H1 (cell line): ENCODE measurements around the gene NRAS. TPM values are rescaled to one million over a fixed set of nuclear protein-coding genes. Genes with fewer than 3 reads are reported as not detected.

Experiments used
- CTCF ChIA-PET: fragments of 300-600 bp; sonication (Branson Sonifier 250); formaldehyde crosslinking; loops from one replicate; lab custom pipeline; 2021; ENCODE audit not compliant: partially characterized antibody; lab: Charles Lee
- POLR2A ChIA-PET: fragments of 300-600 bp; sonication (Branson Sonifier 250); formaldehyde crosslinking; loops from one replicate; lab custom pipeline; 2021; ENCODE audit warnings: inconsistent platforms; ENCODE audit not compliant: partially characterized antibody; lab: Charles Lee
- DNase-seq, 2 experiments: peaks; one replicate each; pipeline versions ENCODE4 v3.0.0 to v3.0.0-alpha.2; 2010 to 2022; ENCODE audit warnings: low spot score in 2 of 2, low read depth in 1 of 2, mixed read lengths in 1 of 2
- FAIRE-seq: peaks from 2 replicates; lab custom pipeline; 2011; peaks lifted over from hg19 to GRCh38; lab: Jason Lieb, UNC
- H2AFZ ChIP-seq: 2 replicates; pipeline ENCODE4 v1.8.1; 2012; ENCODE audit warnings: low read length, inconsistent platforms
- H2AK5ac ChIP-seq: 2 replicates; pipeline ENCODE4 v1.6.1; 2013; ENCODE audit warnings: low read depth, low read length
- H2BK120ac ChIP-seq: replicated peaks from 2 replicates; pipeline ENCODE3; 2013; ENCODE audit warnings: low read depth, low read length, inconsistent platforms
- H2BK12ac ChIP-seq: 2 replicates; pipeline ENCODE4 v1.6.1; 2013; ENCODE audit warnings: low read depth, low read length
- H2BK15ac ChIP-seq: 2 replicates; pipeline ENCODE4 v1.6.1; 2013; ENCODE audit warnings: low read length
- H2BK20ac ChIP-seq: 2 replicates; pipeline ENCODE4 v1.6.1; 2013; ENCODE audit warnings: low read length
- H2BK5ac ChIP-seq: 2 replicates; pipeline ENCODE4 v1.6.1; 2013; ENCODE audit warnings: low read depth, low read length
- H3K14ac ChIP-seq: 2 replicates; pipeline ENCODE4 v1.6.1; 2013; ENCODE audit warnings: inconsistent platforms; ENCODE audit not compliant: insufficient read length
- H3K18ac ChIP-seq: 2 replicates; pipeline ENCODE4 v1.6.1; 2013; ENCODE audit warnings: low read length; ENCODE audit errors: extremely low read depth
- H3K23ac ChIP-seq: 2 replicates; pipeline ENCODE4 v1.6.1; 2013; ENCODE audit warnings: inconsistent platforms; ENCODE audit not compliant: insufficient read length
- H3K23me2 ChIP-seq: 2 replicates; pipeline ENCODE4 v1.6.1; 2013; ENCODE audit warnings: low read depth, low read length
- H3K27ac ChIP-seq: 2 replicates; pipeline ENCODE4 v1.6.1; 2011; ENCODE audit warnings: low read depth, low read length, inconsistent platforms
- H3K27me3 ChIP-seq, 4 experiments: replicated peaks in 1 of 4; 1 replicate in 1 of 4; 2 replicates in 3 of 4; pipeline versions ENCODE4 v1.6.1 to v1.8.1; 2011 to 2013; ENCODE audit warnings: low read length in 3 of 4, mild to moderate bottlenecking in 3 of 4, inconsistent platforms in 2 of 4, mixed read lengths in 2 of 4, moderate library complexity in 1 of 4; ENCODE audit not compliant: control insufficient read depth in 3 of 4, insufficient read depth in 3 of 4; ENCODE audit errors: extremely low read depth in 1 of 4
- H3K36me3 ChIP-seq, 4 experiments: 2 replicates each; pipeline versions ENCODE4 v1.6.1 to v1.8.1; 2011 to 2013; ENCODE audit warnings: mild to moderate bottlenecking in 4 of 4, low read length in 3 of 4, moderate library complexity in 2 of 4, control low read depth in 1 of 4, inconsistent platforms in 1 of 4; ENCODE audit not compliant: insufficient read depth in 4 of 4, control insufficient read depth in 2 of 4
- H3K4ac ChIP-seq: replicated peaks from 2 replicates; pipeline ENCODE3; 2013; ENCODE audit warnings: low read length, low read depth, mixed read lengths, inconsistent platforms; ENCODE audit not compliant: insufficient read length
- H3K4me1 ChIP-seq, 4 experiments: replicated peaks in 1 of 4; 1 replicate in 1 of 4; 2 replicates in 3 of 4; pipeline versions ENCODE4 v1.6.1 to v1.8.1; 2011 to 2013; ENCODE audit warnings: low read length in 3 of 4, inconsistent platforms in 2 of 4, mixed read lengths in 1 of 4; ENCODE audit not compliant: insufficient read depth in 4 of 4, control insufficient read depth in 3 of 4
- H3K4me2 ChIP-seq, 2 experiments: 2 replicates each; pipeline versions ENCODE4 v1.6.1 to v1.8.1; 2011 to 2013; ENCODE audit warnings: low read depth in 2 of 2, low read length in 2 of 2, control low read depth in 1 of 2, inconsistent platforms in 1 of 2, mild to moderate bottlenecking in 1 of 2; ENCODE audit not compliant: insufficient read depth in 1 of 2
- H3K4me3 ChIP-seq, 4 experiments: fragments of 200-600, 300-600 bp in 1 of 4; sonication (generic), shearing (Covaris generic), sonication (Bioruptor Twin) in 1 of 4; 2 replicates each; pipeline versions ENCODE4 v1.5.1 to v1.8.1; 2011 to 2016; ENCODE audit warnings: low read length in 4 of 4, low read depth in 3 of 4, control low read depth in 2 of 4, inconsistent platforms in 2 of 4, mild to moderate bottlenecking in 2 of 4, mixed read lengths in 1 of 4, moderate library complexity in 1 of 4; ENCODE audit not compliant: insufficient read depth in 2 of 4; ENCODE audit errors: extremely low read depth in 1 of 4
- H3K56ac ChIP-seq: replicated peaks from 2 replicates; pipeline ENCODE3; 2013; ENCODE audit warnings: low read depth, mild to moderate bottlenecking, mixed read lengths, low read length, inconsistent platforms; ENCODE audit not compliant: insufficient read length
- H3K79me1 ChIP-seq: 2 replicates; pipeline ENCODE4 v1.6.1; 2013; ENCODE audit warnings: low read depth, low read length, control low read depth
- H3K79me2 ChIP-seq, 2 experiments: 2 replicates each; pipeline versions ENCODE4 v1.6.1 to v1.8.1; 2012 to 2013; ENCODE audit warnings: low read length in 2 of 2, mild to moderate bottlenecking in 2 of 2, inconsistent platforms in 1 of 2; ENCODE audit not compliant: insufficient read depth in 2 of 2, control insufficient read depth in 1 of 2
- H3K9ac ChIP-seq, 4 experiments: replicated peaks in 1 of 4; 1 replicate in 1 of 4; 2 replicates in 3 of 4; pipeline versions ENCODE4 v1.6.1 to v1.8.1; 2011 to 2013; ENCODE audit warnings: low read depth in 3 of 4, low read length in 3 of 4, control low read depth in 2 of 4, mild to moderate bottlenecking in 2 of 4, moderate library complexity in 2 of 4, inconsistent platforms in 1 of 4; ENCODE audit errors: extremely low read depth in 1 of 4
- H3K9me3 ChIP-seq, 2 experiments: 2 replicates each; pipeline versions ENCODE4 v1.6.1 to v1.8.1; 2012 to 2013; ENCODE audit warnings: mild to moderate bottlenecking in 2 of 2, moderate library complexity in 2 of 2, control low read depth in 1 of 2, inconsistent platforms in 1 of 2, low read depth in 1 of 2, low read length in 1 of 2, mixed read lengths in 1 of 2; ENCODE audit not compliant: insufficient read depth in 2 of 2
- H4K20me1 ChIP-seq, 2 experiments: replicated peaks in 1 of 2; 2 replicates each; pipeline versions ENCODE3 to v1.8.1; 2011 to 2013; ENCODE audit warnings: inconsistent platforms in 2 of 2, low read length in 2 of 2, mild to moderate bottlenecking in 1 of 2; ENCODE audit not compliant: insufficient read depth in 2 of 2, control insufficient read depth in 1 of 2
- H4K5ac ChIP-seq: 2 replicates; pipeline ENCODE4 v1.6.1; 2013; ENCODE audit warnings: low read length, low read depth, mixed read lengths, inconsistent platforms; ENCODE audit not compliant: insufficient read length
- H4K8ac ChIP-seq: 2 replicates; pipeline ENCODE4 v1.8.0; 2013; ENCODE audit warnings: mild to moderate bottlenecking, moderate library complexity, low read length, inconsistent platforms; ENCODE audit not compliant: insufficient read depth; ENCODE audit errors: extremely low read depth
- H4K91ac ChIP-seq: replicated peaks from 2 replicates; pipeline ENCODE3; 2013; ENCODE audit warnings: low read length, mixed read lengths, inconsistent platforms; ENCODE audit not compliant: insufficient read length
- CTBP2 ChIP-seq: IDR thresholded peaks from 2 replicates; pipeline ENCODE4 v1.7.0; 2011; ENCODE audit warnings: borderline replicate concordance, mild to moderate bottlenecking, moderate library complexity, mixed read lengths, low read length; ENCODE audit not compliant: insufficient read depth, insufficient read length
- EGR1 ChIP-seq: IDR thresholded peaks from 2 replicates; pipeline ENCODE4 v1.6.1; 2011; ENCODE audit warnings: low read depth, low read length, borderline replicate concordance
- KDM5A ChIP-seq: fragments of 200-600 bp; IDR thresholded peaks from 2 replicates; pipeline ENCODE4 v1.7.1; 2012; ENCODE audit warnings: mild to moderate bottlenecking, low read length, inconsistent platforms, mixed read lengths
- ZNF274 ChIP-seq: IDR thresholded peaks from 2 replicates; pipeline ENCODE4 v1.7.0; 2012; ENCODE audit warnings: low read length, borderline replicate concordance; ENCODE audit errors: extremely low read depth
- WGBS, 2 experiments: shearing (Covaris generic) in 1 of 2; methylation state at CpG; one replicate each; pipeline versions ENCODE4 v1.1.6 to v1.1.7; 2013 to 2015; ENCODE audit warnings: low lambda C conversion rate in 2 of 2, mixed read lengths in 2 of 2, inconsistent platforms in 1 of 2, low coverage in 1 of 2, missing lambda C conversion rate in 1 of 2; ENCODE audit not compliant: insufficient replicate concordance in 2 of 2, insufficient coverage in 1 of 2, insufficient read length in 1 of 2; ENCODE audit errors: extremely low coverage in 1 of 2, missing lambda C conversion rate in 1 of 2; 5-methylcytosine and 5-hydroxymethylcytosine counted together
- polyA plus RNA-seq, 7 experiments: library from polyadenylated mRNA; depleted of rRNA in 3 of 7; stranded (reverse) in 5 of 7; unstranded in 2 of 7; fragments of >200 nt in 5 of 7; fragments of 200-250 nt in 2 of 7; gene quantifications; 1 replicate in 5 of 7; 2 replicates in 1 of 7; 4 replicates in 1 of 7; pipeline versions ENCODE4 v1.2.1 to v1.2.3, GENCODE V29; 2011 to 2013; ENCODE audit warnings: missing spikeins in 2 of 7, mixed read lengths in 2 of 7
- total RNA-seq: library from RNA; stranded (reverse); fragmentation: NEBNext Ultra II Directional; extraction: Animal tissue kit (Norgen Biotek cat#: 25700); gene quantifications from 2 replicates; pipeline ENCODE4 v1.2.1, GENCODE V29; 2021

Gene NRAS
- total and polyA plus RNA-seq, 2 of the 8 experiments (the other 6 are each of a cell fraction or from before 2014, with no cell fraction given) = 24.5 to 65.1 TPM

- no peak for FAIRE-seq
- H4K5ac ChIP-seq = no peak overlapping the region
- no peak overlapping the region for H2BK5ac ChIP-seq
- no peak overlapping the region for H2BK12ac ChIP-seq
- no peak overlapping the region for H3K9ac ChIP-seq
- no peaks in the 10 kb centered on the region for H3K36me3 ChIP-seq
- no peak overlapping the region for H2BK20ac ChIP-seq
- DNase-seq = no peak
- H4K8ac ChIP-seq = no peak overlapping the region
- 93% methylated on average over 2 of the region's 2 CpGs; no CpG with 5 or more reads in 1 of the 2 experiments for WGBS, 2 experiments
- H3K4me1 ChIP-seq = no peaks in the 10 kb centered on the region
- TF ChIP-seq KDM5A (no peak), CTBP2 (no peak), ZNF274 (no peak), EGR1 (no peak)
- H3K9me3 ChIP-seq = no peaks in the 10 kb centered on the region
- CTCF ChIA-PET = no interaction called here
- no peaks in the 10 kb centered on the region for H3K79me1 ChIP-seq
- H3K4me3 ChIP-seq = no peak overlapping the region
- H2BK15ac ChIP-seq = no peak overlapping the region
- H3K27me3 ChIP-seq = no peaks in the 10 kb centered on the region
- no peak overlapping the region for H3K27ac ChIP-seq
- H3K4me2 ChIP-seq = no peak overlapping the region
- no peaks in the 10 kb centered on the region for H3K79me2 ChIP-seq
- no peak overlapping the region for H2AFZ ChIP-seq
- POLR2A ChIA-PET = interaction anchor here (0.7 kb wide), 1 partner anchor 20 kb away, joined by 4 read pairs; no protein-coding TSS in a partner anchor
- no peak overlapping the region for H2BK120ac ChIP-seq
- no peak overlapping the region for H3K23ac ChIP-seq
- H4K91ac ChIP-seq = no peak overlapping the region
- H2AK5ac ChIP-seq = no peak overlapping the region
- H4K20me1 ChIP-seq = no peaks in the 10 kb centered on the region
- H3K18ac ChIP-seq = no peak overlapping the region
- no peak overlapping the region for H3K14ac ChIP-seq
- no peak overlapping the region for H3K56ac ChIP-seq
- H3K4ac ChIP-seq = no peak overlapping the region
- H3K23me2 ChIP-seq = no peaks in the 10 kb centered on the region
Measured at GRCh38 chr1:114691061-114691460, 25.5 kb downstream of the NRAS start.
